Right cardiac atrium (tissue), 5 donors: Measurements from ENCODE around the gene CLEC3A. TPM values are rescaled to one million over a fixed set of nuclear protein-coding genes. Genes with fewer than 3 reads are reported as not detected.

Source experiments
- ATAC-seq, 2 donors: fragments of 200-7000 bp; cut with Tn5 transposase; one replicate each; pipeline versions ENCODE4 v1.8.0 to v1.9.1; 2020; ENCODE audit warnings: moderate library complexity in 2 of 2, mild to moderate bottlenecking in 1 of 2
- DNase-seq, 3 donors: peaks; one replicate each; pipeline ENCODE4 v3.0.0-alpha.2; 2020
- H3K27ac ChIP-seq: one replicate; pipeline ENCODE4 v1.5.1; 2013; ENCODE audit warnings: mild to moderate bottlenecking, low read length, control low read depth, moderate library complexity
- H3K27me3 ChIP-seq: one replicate; pipeline ENCODE4 v1.6.1; 2013; ENCODE audit not compliant: control insufficient read depth, insufficient read depth
- H3K4me1 ChIP-seq: one replicate; pipeline ENCODE4 v1.6.1; 2013; ENCODE audit warnings: low read length; ENCODE audit not compliant: control insufficient read depth, insufficient read depth
- H3K4me3 ChIP-seq: one replicate; pipeline ENCODE4 v1.5.1; 2013; ENCODE audit warnings: low read length, control low read depth
- H3K9me3 ChIP-seq: one replicate; pipeline ENCODE4 v1.6.1; 2013; ENCODE audit warnings: low read length; ENCODE audit not compliant: control insufficient read depth
- WGBS: extraction: QIAGEN DNeasy Blood & Tissue Kit; methylation state at CpG from one replicate; pipeline ENCODE4 v1.1.7; 2013; 5-methylcytosine and 5-hydroxymethylcytosine counted together
- intact Hi-C, 4 donors: fragments of 100-400 bp; cut with DNase I; formaldehyde crosslinking; loops; one replicate each; pipeline versions ENCODE4 v1.11.0 to v1.14.0; 2022 to 2023
- polyA plus RNA-seq: library from polyadenylated mRNA; stranded (reverse); fragments of 200-250 nt; gene quantifications from one replicate; pipeline ENCODE4 v1.2.3, GENCODE V29; 2013
- total RNA-seq, 4 donors: library from RNA; stranded (reverse); fragmentation: NEBNext Ultra II Directional; extraction: Animal tissue kit (Norgen Biotek cat#: 25700); gene quantifications; one replicate each; pipeline ENCODE4 v1.2.1, GENCODE V29; 2021
- donor health status: healthy with polysubstance abuse.
- donor health status: DM: no; HTN: yes; CAD: no.
- donor health status: DM: no; HTN: no; CAD: no.
- donor health status: DM: no; HTN: yes; CAD: no; lungs with severe emphysema.
- donor health status: DM: yes; HTN: yes; CAD: no.

Gene CLEC3A
- total and polyA plus RNA-seq, 5 donors = 0.16 TPM; not detected in 4

GRCh38 chr16:78065319-78065718, 43.0 kb downstream of the CLEC3A start:
- H3K27ac ChIP-seq = no peak overlapping the region
- no peaks in the 10 kb centered on the region for H3K27me3 ChIP-seq
- 41% methylated on average over 4 of the region's 4 CpGs for WGBS
- no peaks in the 10 kb centered on the region for H3K9me3 ChIP-seq
- H3K4me1 ChIP-seq = no peaks in the 10 kb centered on the region
- ATAC-seq = no peak
- intact Hi-C loops = no loop called here
- DNase-seq = no peak
- H3K4me3 ChIP-seq = no peak overlapping the region

GRCh38 chr16:78069913-78070312, 47.6 kb downstream of the CLEC3A start:
- intact Hi-C loops = loop anchor here in 1 of 4 donors (5.0 kb wide), 1 partner anchor 322 kb away; no protein-coding TSS in a partner anchor
- ATAC-seq (no peak), DNase-seq (no peak)
- 87% methylated on average over 5 of the region's 5 CpGs for WGBS
- Histone ChIP-seq H3K4me3 (no peak overlapping the region), H3K27ac (no peak overlapping the region), H3K4me1 (no peaks in the 10 kb centered on the region), H3K9me3 (no peaks in the 10 kb centered on the region), H3K27me3 (no peaks in the 10 kb centered on the region)

GRCh38 chr16:78072275-78072674, 49.9 kb downstream of the CLEC3A start:
- Histone ChIP-seq H3K27me3 (no peaks in the 10 kb centered on the region), H3K4me1 (no peaks in the 10 kb centered on the region), H3K27ac (no peak overlapping the region), H3K9me3 (no peaks in the 10 kb centered on the region), H3K4me3 (no peak overlapping the region)
- 19% methylated on average over 5 of the region's 5 CpGs for WGBS
- DNase-seq (no peak), ATAC-seq (no peak)
- intact Hi-C loops = loop anchor here in 1 of 4 donors (5.0 kb wide), 1 partner anchor 320 kb away; no protein-coding TSS in a partner anchor

GRCh38 chr16:78075800-78076199, 53.5 kb downstream of the CLEC3A start:
- Histone ChIP-seq H3K4me3 (no peak overlapping the region), H3K4me1 (no peaks in the 10 kb centered on the region), H3K27ac (no peak overlapping the region), H3K9me3 (no peaks in the 10 kb centered on the region), H3K27me3 (no peaks in the 10 kb centered on the region)
- whole genome bisulfite sequencing = 79% methylated on average over 3 of the region's 3 CpGs
- intact Hi-C loops = no loop called here
- DNase-seq (no peak), ATAC-seq (no peak)

GRCh38 chr16:78081341-78081740, 59.0 kb downstream of the CLEC3A start:
- 83% methylated on average over 4 of the region's 4 CpGs for WGBS

More at GRCh38 chr16:78081341-78081740, 59.0 kb downstream of the CLEC3A start:
- Histone ChIP-seq H3K4me3 (no peak overlapping the region), H3K27me3 (no peaks in the 10 kb centered on the region), H3K9me3 (no peaks in the 10 kb centered on the region), H3K4me1 (no peaks in the 10 kb centered on the region), H3K27ac (no peak overlapping the region)
- no peak for DNase-seq
- intact Hi-C loops = no loop called here
- ATAC-seq = no peak

Other genes starting within 250 kb of the CLEC3A start
- 10 to 100 TPM; 11.0 to 40.3 (median 16.3) TPM for gene VAT1L, start 234.0 kb upstream of the CLEC3A start, total RNA-seq
- 7.7 TPM for gene VAT1L, start 234.0 kb upstream of the CLEC3A start, polyA plus RNA-seq
- gene WWOX, start 77.1 kb downstream of the CLEC3A start, total RNA-seq = 10 to 100 TPM; 10.1 to 14.9 (median 13.6) TPM
- 6.0 TPM for gene WWOX, start 77.1 kb downstream of the CLEC3A start, polyA plus RNA-seq